SK-MEL-5 (cell line): ENCODE measurements around the gene MPHOSPH6. TPM values are rescaled to one million over a fixed set of nuclear protein-coding genes. Genes with fewer than 3 reads are reported as not detected.

Source experiments
- small RNA-seq, 2 experiments: library from RNA; depleted of rRNA; stranded (forward); fragments of <200 nt; gene quantifications; one replicate each; pipeline ENCODE3, GENCODE V24; 2014
- total RNA-seq: library from RNA; depleted of rRNA; stranded (reverse); fragments of >200 nt; shearing (Covaris generic); gene quantifications from 2 replicates; pipeline ENCODE4 v1.2.3, GENCODE V29; 2014; rRNA removed

Gene MPHOSPH6
- total RNA-seq, 1 experiment from 2014 or later: 18.0 TPM

Small RNA genes lying within 50 kb of the gene (small RNA-seq; reads per million reads assigned to genes)
- gene RN7SKP190: 0 reads per million in 2 experiments

Other genes with a start within 250 kb of the MPHOSPH6 start
- gene SDR42E1, start 158.8 kb downstream of the MPHOSPH6 start, total RNA-seq: not detected in 2 replicates
- gene HSD17B2, start 135.0 kb downstream of the MPHOSPH6 start, total RNA-seq: not detected in 2 replicates